Glutamatergic neuron (in vitro differentiated cells): ENCODE measurements around the gene THADA. TPM values are rescaled to one million over a fixed set of nuclear protein-coding genes. Genes with fewer than 3 reads are reported as not detected.

Experiments used
- DNase-seq: peaks from one replicate; pipeline ENCODE4 v3.0.0; 2022
- H3K27ac Mint-ChIP-seq: one replicate; pipeline ENCODE4 v1.8.0; 2020; ENCODE audit warnings: mild to moderate bottlenecking, mixed read lengths, inconsistent platforms; ENCODE audit not compliant: unreplicated experiment
- H3K27me3 Mint-ChIP-seq: one replicate; pipeline ENCODE4 v1.8.0; 2020; ENCODE audit warnings: mild to moderate bottlenecking, moderate library complexity, mixed read lengths, inconsistent platforms; ENCODE audit not compliant: unreplicated experiment
- H3K36me3 Mint-ChIP-seq: one replicate; pipeline ENCODE4 v1.8.0; 2020; ENCODE audit warnings: mild to moderate bottlenecking, mixed read lengths, inconsistent platforms; ENCODE audit not compliant: unreplicated experiment
- H3K4me1 Mint-ChIP-seq: one replicate; pipeline ENCODE4 v1.8.0; 2020; ENCODE audit warnings: mild to moderate bottlenecking, low read depth, mixed read lengths, inconsistent platforms; ENCODE audit not compliant: unreplicated experiment
- H3K4me3 Mint-ChIP-seq: one replicate; pipeline ENCODE4 v1.8.0; 2020; ENCODE audit warnings: mild to moderate bottlenecking, mixed read lengths, inconsistent platforms; ENCODE audit not compliant: unreplicated experiment
- H3K9me3 Mint-ChIP-seq: one replicate; pipeline ENCODE4 v1.8.0; 2020; ENCODE audit warnings: mild to moderate bottlenecking, moderate library complexity, mixed read lengths, inconsistent platforms; ENCODE audit not compliant: unreplicated experiment
- CTCF ChIP-seq: fragments of 200-600 bp; sonication (generic); IDR thresholded peaks from one replicate; pipeline ENCODE4 v1.5.0; 2021; ENCODE audit not compliant: partially characterized antibody, unreplicated experiment
- total RNA-seq: library from RNA; stranded (reverse); fragmentation: NEBNext Ultra II Directional; extraction: Animal tissue kit (Norgen Biotek cat#: 25700); gene quantifications from one replicate; pipeline ENCODE4 v1.2.1, GENCODE V29; 2021; ENCODE audit not compliant: unreplicated experiment

THADA gene
- total RNA-seq, 1 donor from 2014 or later = 15.0 TPM

GRCh38 chr2:43475922-43476321 is 119.9 kb downstream of the THADA start:
- DNase-seq = no peak
- TF ChIP-seq CTCF = no peak

GRCh38 chr2:43475137-43475846 is 120.5 kb downstream of the THADA start:
- Mint-ChIP-seq H3K27me3 (no peaks in the 10 kb centered on the region), H3K4me3 (no peak overlapping the region), H3K4me1 (no peaks in the 10 kb centered on the region), H3K27ac (no peak overlapping the region), H3K9me3 (no peaks in the 10 kb centered on the region), H3K36me3 (no peaks in the 10 kb centered on the region)
- TF ChIP-seq CTCF = no peak
- no peak for DNase-seq

More at GRCh38 chr2:43475922-43476321, 119.9 kb downstream of the THADA start:
- no peaks in the 10 kb centered on the region for H3K9me3 Mint-ChIP-seq
- H3K36me3 Mint-ChIP-seq = no peaks in the 10 kb centered on the region
- H3K27me3 Mint-ChIP-seq = no peaks in the 10 kb centered on the region
- H3K4me3 Mint-ChIP-seq = no peak overlapping the region
- no peak overlapping the region for H3K27ac Mint-ChIP-seq
- H3K4me1 Mint-ChIP-seq = no peaks in the 10 kb centered on the region

GRCh38 chr2:43474273-43474672 is 121.6 kb downstream of the THADA start:
- no peaks in the 10 kb centered on the region for H3K4me1 Mint-ChIP-seq
- DNase-seq = no peak
- H3K27me3 Mint-ChIP-seq = no peaks in the 10 kb centered on the region
- no peaks in the 10 kb centered on the region for H3K9me3 Mint-ChIP-seq
- H3K36me3 Mint-ChIP-seq = no peaks in the 10 kb centered on the region
- no peak overlapping the region for H3K4me3 Mint-ChIP-seq
- TF ChIP-seq CTCF = no peak
- H3K27ac Mint-ChIP-seq = no peak overlapping the region

- TF ChIP-seq CTCF = no peak
- Mint-ChIP-seq H3K36me3 (no peaks in the 10 kb centered on the region), H3K4me3 (no peak overlapping the region), H3K27me3 (no peaks in the 10 kb centered on the region), H3K27ac (no peak overlapping the region), H3K4me1 (no peaks in the 10 kb centered on the region), H3K9me3 (no peaks in the 10 kb centered on the region)
- no peak for DNase-seq
Measured at GRCh38 chr2:43473767-43474166, 122.1 kb downstream of the THADA start.

- H3K9me3 Mint-ChIP-seq = no peaks in the 10 kb centered on the region
- TF ChIP-seq CTCF = no peak
- no peak overlapping the region for H3K27ac Mint-ChIP-seq
- no peak overlapping the region for H3K4me3 Mint-ChIP-seq
- no peak for DNase-seq
- H3K4me1 Mint-ChIP-seq = no peaks in the 10 kb centered on the region
- no peaks in the 10 kb centered on the region for H3K27me3 Mint-ChIP-seq
- no peaks in the 10 kb centered on the region for H3K36me3 Mint-ChIP-seq
Measured at GRCh38 chr2:43472527-43473194, 123.2 kb downstream of the THADA start.
